Measurements from ENCODE around the gene PGGHG. TPM values are rescaled to one million over a fixed set of nuclear protein-coding genes. Genes with fewer than 3 reads are reported as not detected.
"Not testable (repeated sequence)": the region's sequence is repeated elsewhere in the genome, so short reads cannot be mapped to it uniquely, and the experiment has no call there.

PGGHG gene
- total RNA-seq, 1 donor from 2014 or later: 142 TPM

GRCh38 chr11:285021-285893, 3.7 kb upstream of the PGGHG start:
- intact Hi-C loops (cut with micrococcal nuclease): no loop called here
- no peaks in the 10 kb centered on the region for H3K9me3 Mint-ChIP-seq
- no peak for DNase-seq
- peak overlapping the region; percentile 17 for H3K4me3 Mint-ChIP-seq
- H3K36me3 Mint-ChIP-seq (ENCODE audit: low read depth): peaks cover 32% of the 10 kb centered on the region
- no peak overlapping the region for H3K27ac Mint-ChIP-seq
- H3K27me3 Mint-ChIP-seq: peaks cover 27% of the 10 kb centered on the region
- H3K4me1 Mint-ChIP-seq: peaks cover 44% of the 10 kb centered on the region

- Mint-ChIP-seq H3K4me1 (peaks cover 45% of the 10 kb centered on the region), H3K27ac (no peak overlapping the region), H3K36me3 (ENCODE audit: low read depth) (peaks cover 30% of the 10 kb centered on the region), H3K4me3 (no peak overlapping the region), H3K9me3 (no peaks in the 10 kb centered on the region), H3K27me3 (peaks cover 27% of the 10 kb centered on the region)
- intact Hi-C loops (cut with micrococcal nuclease): no loop called here
- DNase-seq: no peak
Measured at GRCh38 chr11:285894-286220, 3.1 kb upstream of the PGGHG start.

- intact Hi-C loops (cut with micrococcal nuclease); H3K9me3 Mint-ChIP-seq: not testable (repeated sequence)
- peaks cover 41% of the 10 kb centered on the region for H3K4me1 Mint-ChIP-seq
- peaks cover 17% of the 10 kb centered on the region for H3K27me3 Mint-ChIP-seq
- peak overlapping the region; percentile 97 for H3K27ac Mint-ChIP-seq
- peak; percentile 88 for DNase-seq
- H3K36me3 Mint-ChIP-seq (ENCODE audit: low read depth): peaks cover 27% of the 10 kb centered on the region
- peak overlapping the region; percentile 98 for H3K4me3 Mint-ChIP-seq
Measured at GRCh38 chr11:286977-287820, 1.7 kb upstream of the PGGHG start.

GRCh38 chr11:287821-288477, 977 bp upstream of the PGGHG start:
- intact Hi-C loops (cut with micrococcal nuclease): loop anchor here (1.0 kb wide), 1 partner anchor 19 kb away; no protein-coding TSS in a partner anchor
- Mint-ChIP-seq H3K27ac (peak overlapping the region; percentile 97), H3K4me1 (peaks cover 34% of the 10 kb centered on the region), H3K27me3 (peaks cover 10% of the 10 kb centered on the region), H3K4me3 (peak overlapping the region; percentile 98), H3K9me3 (no peaks in the 10 kb centered on the region), H3K36me3 (ENCODE audit: low read depth) (peaks cover 25% of the 10 kb centered on the region)
- DNase-seq: peak; percentile 88

GRCh38 chr11:289398-289711, 429 bp downstream of the PGGHG start:
- intact Hi-C loops (cut with micrococcal nuclease): no loop called here
- DNase-seq: no peak
- Mint-ChIP-seq H3K4me3 (peak overlapping the region; percentile 79), H3K9me3 (no peaks in the 10 kb centered on the region), H3K27me3 (peaks cover 9% of the 10 kb centered on the region), H3K36me3 (ENCODE audit: low read depth) (peaks cover 25% of the 10 kb centered on the region), H3K27ac (peak overlapping the region; percentile 83), H3K4me1 (peaks cover 27% of the 10 kb centered on the region)

GRCh38 chr11:289712-290620, 1.0 kb downstream of the PGGHG start:
- H3K27ac Mint-ChIP-seq: peak overlapping the region; percentile 83
- peaks cover 26% of the 10 kb centered on the region for H3K4me1 Mint-ChIP-seq
- intact Hi-C loops (cut with micrococcal nuclease): no loop called here
- H3K27me3 Mint-ChIP-seq: peaks cover 9% of the 10 kb centered on the region
- H3K9me3 Mint-ChIP-seq: no peaks in the 10 kb centered on the region
- DNase-seq: no peak
- H3K36me3 Mint-ChIP-seq (ENCODE audit: low read depth): peaks cover 24% of the 10 kb centered on the region
- H3K4me3 Mint-ChIP-seq: peak overlapping the region; percentile 79

- intact Hi-C loops (cut with micrococcal nuclease): no loop called here
- Mint-ChIP-seq H3K4me1 (peaks cover 22% of the 10 kb centered on the region), H3K27me3 (peaks cover 9% of the 10 kb centered on the region), H3K36me3 (ENCODE audit: low read depth) (peaks cover 23% of the 10 kb centered on the region), H3K4me3 (peak overlapping the region; percentile 79), H3K9me3 (no peaks in the 10 kb centered on the region), H3K27ac (peak overlapping the region; percentile 25)
- no peak for DNase-seq
Measured at GRCh38 chr11:290621-291231, 1.8 kb downstream of the PGGHG start.

- peak overlapping the region; percentile 79 for H3K4me3 Mint-ChIP-seq
- H3K4me1 Mint-ChIP-seq: peaks cover 22% of the 10 kb centered on the region
- peak overlapping the region; percentile 51 for H3K27ac Mint-ChIP-seq
- no peaks in the 10 kb centered on the region for H3K9me3 Mint-ChIP-seq
- DNase-seq: no peak
- H3K36me3 Mint-ChIP-seq (ENCODE audit: low read depth): peaks cover 23% of the 10 kb centered on the region
- peaks cover 9% of the 10 kb centered on the region for H3K27me3 Mint-ChIP-seq
- intact Hi-C loops (cut with micrococcal nuclease): no loop called here
Measured at GRCh38 chr11:291281-292210, 2.6 kb downstream of the PGGHG start.

GRCh38 chr11:292211-293121, 3.5 kb downstream of the PGGHG start:
- intact Hi-C loops (cut with micrococcal nuclease): no loop called here
- no peaks in the 10 kb centered on the region for H3K9me3 Mint-ChIP-seq
- H3K27me3 Mint-ChIP-seq: peaks cover 5% of the 10 kb centered on the region
- H3K36me3 Mint-ChIP-seq (ENCODE audit: low read depth): peaks cover 23% of the 10 kb centered on the region
- DNase-seq: no peak
- no peak overlapping the region for H3K4me3 Mint-ChIP-seq
- no peak overlapping the region for H3K27ac Mint-ChIP-seq
- H3K4me1 Mint-ChIP-seq: peaks cover 18% of the 10 kb centered on the region

GRCh38 chr11:293271-293851, 4.4 kb downstream of the PGGHG start:
- Mint-ChIP-seq H3K27ac (no peak overlapping the region), H3K36me3 (ENCODE audit: low read depth) (peaks cover 19% of the 10 kb centered on the region), H3K27me3 (no peaks in the 10 kb centered on the region), H3K4me3 (no peak overlapping the region), H3K4me1 (peaks cover 14% of the 10 kb centered on the region), H3K9me3 (no peaks in the 10 kb centered on the region)
- intact Hi-C loops (cut with micrococcal nuclease): no loop called here
- no peak for DNase-seq

Measured in activated CD4-positive, alpha-beta T cell treated with anti-CD3 and anti-CD28 coated beads, Interleukin-2, amount 10 ng/mL, durations not matched to agents 24 days and 14 days (primary cell).